ENCODE measurements around the gene SERGEF.

The SERGEF gene

DNA sequence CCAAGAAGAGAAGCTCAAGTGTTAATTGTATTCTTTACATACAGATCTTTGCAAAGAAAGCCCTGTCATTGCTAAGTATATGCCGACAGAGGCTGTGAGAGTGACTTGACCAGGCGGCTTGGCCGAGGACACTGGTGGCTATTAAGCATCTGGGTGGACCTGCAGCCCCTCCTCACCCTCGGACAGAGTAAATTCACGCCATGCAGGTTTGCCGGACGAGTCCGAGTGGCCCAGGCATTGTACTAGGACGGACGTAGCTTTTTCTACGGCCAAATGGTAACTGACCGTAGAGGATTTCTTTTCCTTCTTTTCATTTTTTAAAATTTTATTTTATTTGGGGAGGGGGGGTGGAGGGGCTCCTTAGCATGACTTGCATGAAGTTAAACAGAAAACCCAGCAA, 231.2 kb downstream of the SERGEF start:
- Histone ChIP-seq H3K4me1 (ENCODE audit: control insufficient read depth, low read length) (no peaks in the 10 kb centered on the region), H3F3A (ENCODE audit: control insufficient read depth, insufficient read depth) (no peaks in the 10 kb centered on the region), H3K27ac (ENCODE audit: low read depth, low read length) (no peak overlapping the region), H3K79me2 (ENCODE audit: control insufficient read depth, low read length) (no peaks in the 10 kb centered on the region), H3K36me3 (ENCODE audit: control insufficient read depth, low read length) (no peaks in the 10 kb centered on the region), H4K20me1 (ENCODE audit: control insufficient read depth, insufficient read depth, low read depth, low read length) (no peaks in the 10 kb centered on the region), H3K9me2 (replicated peaks; ENCODE audit: control insufficient read depth, low read length) (no peaks in the 10 kb centered on the region), H3K4me2 (ENCODE audit: low read length) (no peak overlapping the region), H3K9me3 (ENCODE audit: control insufficient read depth, insufficient read depth, low read length) (no peaks in the 10 kb centered on the region), H3K4me3 (ENCODE audit: low read length) (no peak overlapping the region), H3K27me3 (ENCODE audit: control insufficient read depth, low read length) (no peaks in the 10 kb centered on the region)
- TF ChIP-seq, protein P1, sequence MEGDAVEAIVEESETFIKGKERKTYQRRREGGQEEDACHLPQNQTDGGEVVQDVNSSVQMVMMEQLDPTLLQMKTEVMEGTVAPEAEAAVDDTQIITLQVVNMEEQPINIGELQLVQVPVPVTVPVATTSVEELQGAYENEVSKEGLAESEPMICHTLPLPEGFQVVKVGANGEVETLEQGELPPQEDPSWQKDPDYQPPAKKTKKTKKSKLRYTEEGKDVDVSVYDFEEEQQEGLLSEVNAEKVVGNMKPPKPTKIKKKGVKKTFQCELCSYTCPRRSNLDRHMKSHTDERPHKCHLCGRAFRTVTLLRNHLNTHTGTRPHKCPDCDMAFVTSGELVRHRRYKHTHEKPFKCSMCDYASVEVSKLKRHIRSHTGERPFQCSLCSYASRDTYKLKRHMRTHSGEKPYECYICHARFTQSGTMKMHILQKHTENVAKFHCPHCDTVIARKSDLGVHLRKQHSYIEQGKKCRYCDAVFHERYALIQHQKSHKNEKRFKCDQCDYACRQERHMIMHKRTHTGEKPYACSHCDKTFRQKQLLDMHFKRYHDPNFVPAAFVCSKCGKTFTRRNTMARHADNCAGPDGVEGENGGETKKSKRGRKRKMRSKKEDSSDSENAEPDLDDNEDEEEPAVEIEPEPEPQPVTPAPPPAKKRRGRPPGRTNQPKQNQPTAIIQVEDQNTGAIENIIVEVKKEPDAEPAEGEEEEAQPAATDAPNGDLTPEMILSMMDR (IDR thresholded peaks at IDR 0.05; ENCODE audit: low read depth, low read length, poor library complexity, severe bottlenecking) = no peak

- Histone ChIP-seq H3K4me1 (ENCODE audit: control insufficient read depth, low read length) (no peaks in the 10 kb centered on the region), H3F3A (ENCODE audit: control insufficient read depth, insufficient read depth) (no peaks in the 10 kb centered on the region), H3K4me2 (ENCODE audit: low read length) (no peak overlapping the region), H3K27ac (ENCODE audit: low read depth, low read length) (no peak overlapping the region), H3K9me2 (replicated peaks; ENCODE audit: control insufficient read depth, low read length) (no peaks in the 10 kb centered on the region), H3K27me3 (ENCODE audit: control insufficient read depth, low read length) (no peaks in the 10 kb centered on the region), H3K79me2 (ENCODE audit: control insufficient read depth, low read length) (no peaks in the 10 kb centered on the region), H3K9me3 (ENCODE audit: control insufficient read depth, insufficient read depth, low read length) (no peaks in the 10 kb centered on the region), H3K4me3 (ENCODE audit: low read length) (no peak overlapping the region), H3K36me3 (ENCODE audit: control insufficient read depth, low read length) (no peaks in the 10 kb centered on the region), H4K20me1 (ENCODE audit: control insufficient read depth, insufficient read depth, low read depth, low read length) (no peaks in the 10 kb centered on the region)
- no peak for TF ChIP-seq EZH2phosphoT487 (IDR thresholded peaks at IDR 0.05; ENCODE audit: borderline replicate concordance, low read length)
These were observed 231.6 kb downstream of the SERGEF start for GRCh38 chr11:17781221-17781620.

GRCh38 chr11:17780668-17781067, 232.2 kb downstream of the SERGEF start:
- no peak overlapping the region for H3K4me2 ChIP-seq (ENCODE audit: low read length)
- H3K9me3 ChIP-seq (ENCODE audit: control insufficient read depth, insufficient read depth, low read length) = no peaks in the 10 kb centered on the region
- H3K4me3 ChIP-seq (ENCODE audit: low read length) = no peak overlapping the region
- no peak overlapping the region for H3K27ac ChIP-seq (ENCODE audit: low read depth, low read length)
- no peaks in the 10 kb centered on the region for H3K4me1 ChIP-seq (ENCODE audit: control insufficient read depth, low read length)
- H3K27me3 ChIP-seq (ENCODE audit: control insufficient read depth, low read length) = no peaks in the 10 kb centered on the region
- H3K9me2 ChIP-seq (replicated peaks; ENCODE audit: control insufficient read depth, low read length) = no peaks in the 10 kb centered on the region
- H4K20me1 ChIP-seq (ENCODE audit: control insufficient read depth, insufficient read depth, low read depth, low read length) = no peaks in the 10 kb centered on the region
- H3K36me3 ChIP-seq (ENCODE audit: control insufficient read depth, low read length) = no peaks in the 10 kb centered on the region
- TF ChIP-seq, protein P1 (IDR thresholded peaks at IDR 0.05; ENCODE audit: low read depth, low read length, poor library complexity, severe bottlenecking) = no peak
- TF ChIP-seq EZH2phosphoT487 (IDR thresholded peaks at IDR 0.05; ENCODE audit: borderline replicate concordance, low read length) = no peak
- no peaks in the 10 kb centered on the region for H3F3A ChIP-seq (ENCODE audit: control insufficient read depth, insufficient read depth)
- H3K79me2 ChIP-seq (ENCODE audit: control insufficient read depth, low read length) = no peaks in the 10 kb centered on the region

DNA sequence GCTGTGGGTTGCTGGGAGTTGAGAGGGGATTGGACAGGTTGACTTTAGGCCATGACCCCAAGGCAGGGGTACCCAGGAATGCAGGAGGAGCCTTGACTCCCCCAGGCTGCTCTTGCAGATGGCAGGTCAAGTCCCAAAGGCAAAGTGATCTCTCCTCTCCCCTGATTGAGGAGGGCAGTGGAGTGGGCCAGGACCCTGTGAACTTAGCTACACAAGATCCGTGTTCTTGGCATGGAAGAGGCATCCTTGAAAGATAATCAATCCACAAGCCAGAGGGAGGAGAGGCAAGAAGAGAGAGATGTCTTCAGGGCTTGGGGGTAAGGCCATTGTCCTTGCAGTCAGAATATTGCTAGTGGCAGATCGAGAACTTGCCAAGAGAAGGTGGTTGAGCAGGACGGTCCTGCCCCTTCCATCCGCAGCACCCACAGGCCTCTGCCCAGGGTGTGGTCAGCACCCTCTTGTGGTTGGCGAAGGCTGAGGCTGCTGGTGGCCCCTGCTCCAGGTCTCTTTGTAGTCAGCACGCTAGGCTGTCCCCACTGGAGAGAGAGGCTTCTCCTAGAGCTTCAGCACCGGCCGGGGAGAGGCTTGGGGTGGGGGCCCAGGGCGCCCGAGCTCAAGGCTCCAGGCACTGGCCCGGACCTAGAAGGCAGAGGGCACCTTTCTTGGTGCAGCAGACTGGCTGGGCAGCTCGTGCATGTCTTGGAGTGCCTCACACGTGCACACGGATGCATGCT, 232.8 kb downstream of the SERGEF start:
- Histone ChIP-seq H3K79me2 (ENCODE audit: control insufficient read depth, low read length) (no peaks in the 10 kb centered on the region), H3K27ac (ENCODE audit: low read depth, low read length) (no peak overlapping the region), H3K27me3 (ENCODE audit: control insufficient read depth, low read length) (no peaks in the 10 kb centered on the region), H4K20me1 (ENCODE audit: control insufficient read depth, insufficient read depth, low read depth, low read length) (no peaks in the 10 kb centered on the region), H3K4me2 (ENCODE audit: low read length) (no peak overlapping the region), H3K9me2 (replicated peaks; ENCODE audit: control insufficient read depth, low read length) (no peaks in the 10 kb centered on the region), H3K9me3 (ENCODE audit: control insufficient read depth, insufficient read depth, low read length) (no peaks in the 10 kb centered on the region), H3K4me3 (ENCODE audit: low read length) (no peak overlapping the region), H3F3A (ENCODE audit: control insufficient read depth, insufficient read depth) (no peaks in the 10 kb centered on the region), H3K36me3 (ENCODE audit: control insufficient read depth, low read length) (no peaks in the 10 kb centered on the region), H3K4me1 (ENCODE audit: control insufficient read depth, low read length) (no peaks in the 10 kb centered on the region)
- TF ChIP-seq, protein P1 (IDR thresholded peaks at IDR 0.05; ENCODE audit: low read depth, low read length, poor library complexity, severe bottlenecking) = no peak
- no peak for TF ChIP-seq EZH2phosphoT487 (IDR thresholded peaks at IDR 0.05; ENCODE audit: borderline replicate concordance, low read length)
